Neuronal stem cell (in vitro differentiated cells): ENCODE measurements around the gene MLLT3.

Source experiments
- DNase-seq: peaks from one replicate; pipeline ENCODE4 v3.0.0-alpha.2; 2013; ENCODE audit warnings: low spot score
- H2AFZ ChIP-seq: one replicate; pipeline ENCODE4 v1.6.1; 2013; ENCODE audit warnings: mild to moderate bottlenecking, low read length, inconsistent platforms
- H2AK5ac ChIP-seq: 2 replicates; pipeline ENCODE4 v1.6.1; 2013; ENCODE audit warnings: low read depth, mild to moderate bottlenecking, inconsistent platforms, low read length, moderate library complexity, mixed read lengths
- H2BK120ac ChIP-seq: 2 replicates; pipeline ENCODE4 v1.6.1; 2013; ENCODE audit warnings: low read depth, mild to moderate bottlenecking, inconsistent platforms, low read length, moderate library complexity, mixed read lengths
- H2BK12ac ChIP-seq: one replicate; pipeline ENCODE4 v1.6.1; 2013; ENCODE audit warnings: low read length, inconsistent platforms
- H2BK15ac ChIP-seq: 2 replicates; pipeline ENCODE4 v1.6.1; 2013; ENCODE audit warnings: mild to moderate bottlenecking, low read length, inconsistent platforms, mixed read lengths
- H2BK5ac ChIP-seq: one replicate; pipeline ENCODE4 v1.6.1; 2013; ENCODE audit warnings: inconsistent platforms, mild to moderate bottlenecking, low read length, moderate library complexity
- H3K14ac ChIP-seq: one replicate; pipeline ENCODE4 v1.6.1; 2013; ENCODE audit warnings: low read length, inconsistent platforms
- H3K18ac ChIP-seq: 2 replicates; pipeline ENCODE4 v1.6.1; 2013; ENCODE audit warnings: low read length, inconsistent platforms
- H3K23ac ChIP-seq: 2 replicates; pipeline ENCODE4 v1.6.1; 2013; ENCODE audit warnings: low read depth, mild to moderate bottlenecking, mixed read lengths, low read length, inconsistent platforms; ENCODE audit not compliant: poor library complexity
- H3K27ac ChIP-seq: replicated peaks from 3 replicates; pipeline ENCODE4 v1.5.1; 2013; ENCODE audit warnings: low read length, inconsistent platforms
- H3K27me3 ChIP-seq, 3 experiments: 2 replicates each; pipeline ENCODE4 v1.6.1; 2013; ENCODE audit warnings: low read length in 3 of 3, mild to moderate bottlenecking in 2 of 3, inconsistent platforms in 1 of 3, low read depth in 1 of 3, mixed read lengths in 1 of 3, moderate library complexity in 1 of 3; ENCODE audit not compliant: control insufficient read depth in 3 of 3, insufficient read depth in 3 of 3
- H3K36me3 ChIP-seq, 2 donors: replicated peaks in 1 of 2; 2 replicates each; pipeline ENCODE4 v1.6.1; 2013; ENCODE audit warnings: low read length in 2 of 2; ENCODE audit not compliant: control insufficient read depth in 2 of 2, insufficient read depth in 2 of 2
- H3K4ac ChIP-seq: 2 replicates; pipeline ENCODE4 v1.6.1; 2013; ENCODE audit warnings: inconsistent platforms, mild to moderate bottlenecking, low read length, moderate library complexity
- H3K4me1 ChIP-seq, 2 donors: 1 replicate in 1 of 2; 2 replicates in 1 of 2; pipeline ENCODE4 v1.6.1; 2013; ENCODE audit warnings: low read length in 2 of 2, low read depth in 1 of 2; ENCODE audit not compliant: control insufficient read depth in 2 of 2, insufficient read depth in 1 of 2
- H3K4me2 ChIP-seq: one replicate; pipeline ENCODE4 v1.6.1; 2013; ENCODE audit warnings: mild to moderate bottlenecking, low read length, inconsistent platforms; ENCODE audit not compliant: insufficient read depth, poor library complexity, severe bottlenecking
- H3K4me3 ChIP-seq, 2 donors: 2 replicates each; pipeline ENCODE4 v1.5.1; 2013; ENCODE audit warnings: low read length in 2 of 2, mild to moderate bottlenecking in 2 of 2, inconsistent platforms in 1 of 2, moderate library complexity in 1 of 2
- H3K79me1 ChIP-seq: one replicate; pipeline ENCODE4 v1.6.1; 2013; ENCODE audit warnings: low read depth, mild to moderate bottlenecking, inconsistent platforms, low read length, moderate library complexity
- H3K9ac ChIP-seq: one replicate; pipeline ENCODE4 v1.6.1; 2013; ENCODE audit warnings: mild to moderate bottlenecking, low read depth, low read length, inconsistent platforms; ENCODE audit not compliant: poor library complexity
- H3K9me3 ChIP-seq, 2 donors: replicated peaks in 1 of 2; 2 replicates each; pipeline versions ENCODE3 to v1.6.1; 2013; ENCODE audit warnings: low read length in 2 of 2, mild to moderate bottlenecking in 2 of 2, inconsistent platforms in 1 of 2, low read depth in 1 of 2, mixed read lengths in 1 of 2, moderate library complexity in 1 of 2; ENCODE audit not compliant: control insufficient read depth in 2 of 2, insufficient read depth in 1 of 2
- H4K8ac ChIP-seq: one replicate; pipeline ENCODE4 v1.6.1; 2013; ENCODE audit warnings: low read depth, mild to moderate bottlenecking, inconsistent platforms, low read length, moderate library complexity
- H4K91ac ChIP-seq: one replicate; pipeline ENCODE4 v1.6.1; 2013; ENCODE audit warnings: low read length, low read depth, mild to moderate bottlenecking, inconsistent platforms; ENCODE audit not compliant: poor library complexity
- WGBS, 2 donors: extraction: QIAGEN DNeasy Blood & Tissue Kit; methylation state at CpG; one replicate each; pipeline ENCODE4 v1.1.7; 2013; ENCODE audit warnings: missing lambda C conversion rate in 2 of 2, mixed read lengths in 1 of 2; ENCODE audit not compliant: insufficient read length in 2 of 2, insufficient replicate concordance in 1 of 2; ENCODE audit errors: extremely low coverage in 2 of 2; 5-methylcytosine and 5-hydroxymethylcytosine counted together

MLLT3 gene

DNA sequence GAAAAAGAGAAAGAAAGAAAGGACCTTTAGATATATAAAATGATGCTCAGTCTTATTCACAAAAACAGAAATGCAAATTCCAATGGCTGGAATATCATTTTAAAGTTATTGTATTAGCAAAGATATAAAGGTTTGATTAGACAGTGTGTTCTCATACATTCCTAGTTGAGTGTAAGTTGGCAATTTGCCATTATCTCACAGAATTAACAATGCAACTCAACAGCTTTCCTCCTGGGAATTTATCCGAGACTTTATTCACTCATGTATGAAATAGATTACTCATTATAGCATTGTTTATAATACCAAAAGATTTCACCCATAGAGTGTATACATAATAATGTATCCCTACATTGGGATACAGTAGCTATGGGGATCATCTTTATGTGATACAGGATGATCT is 27.1 kb upstream of the MLLT3 start:
- H3K4me1 ChIP-seq, result peaks cover 0 to 3% of the 10 kb centered on the region in 2 donors
- H3K18ac ChIP-seq, result no peak overlapping the region
- no peak overlapping the region for H2BK15ac ChIP-seq
- no peak overlapping the region for H3K14ac ChIP-seq
- no peak overlapping the region for H4K91ac ChIP-seq
- no peak overlapping the region for H2AFZ ChIP-seq
- H3K27ac ChIP-seq, result no peak overlapping the region
- H3K9ac ChIP-seq, result no peak overlapping the region
- no peak overlapping the region for H3K4me3 ChIP-seq
- H2BK12ac ChIP-seq, result no peak overlapping the region
- no peak overlapping the region for H3K23ac ChIP-seq
- H3K36me3 ChIP-seq, result no peaks in the 10 kb centered on the region
- H2BK120ac ChIP-seq, result no peak overlapping the region
- no CpG with 5 or more reads among the region's 1 CpG for WGBS, 2 donors
- DNase-seq, result no peak
- no peak overlapping the region for H2AK5ac ChIP-seq
- H2BK5ac ChIP-seq, result no peak overlapping the region
- no peak overlapping the region for H3K4ac ChIP-seq
- no peaks in the 10 kb centered on the region for H3K9me3 ChIP-seq
- H3K27me3 ChIP-seq, result no peaks in the 10 kb centered on the region
- no peak overlapping the region for H4K8ac ChIP-seq
- H3K79me1 ChIP-seq, result no peaks in the 10 kb centered on the region
- H3K4me2 ChIP-seq, result no peak overlapping the region

DNA sequence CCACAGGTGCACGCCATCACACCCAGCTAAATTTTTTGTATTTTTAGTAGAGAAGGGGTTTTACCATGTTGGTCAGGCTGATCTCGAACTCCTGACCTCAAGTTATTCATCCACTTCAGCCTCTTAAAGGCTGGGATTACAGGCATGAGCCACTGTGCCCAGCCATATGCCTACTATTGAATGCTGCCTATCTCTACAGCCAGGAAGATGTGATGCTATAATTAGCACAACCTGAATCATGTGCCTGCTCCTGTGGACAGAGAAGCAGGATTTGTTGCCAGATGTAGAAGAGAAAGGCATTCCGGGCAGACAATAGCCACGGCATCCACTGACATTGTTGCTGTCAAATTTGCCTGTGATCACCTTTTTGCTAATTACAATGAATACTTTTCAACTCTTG is 24.4 kb upstream of the MLLT3 start:
- H3K4me1 ChIP-seq, result peaks cover 0 to 6% of the 10 kb centered on the region in 2 donors
- H3K36me3 ChIP-seq, result no peaks in the 10 kb centered on the region
- no peaks in the 10 kb centered on the region for H3K27me3 ChIP-seq
- no peak overlapping the region for H4K8ac ChIP-seq
- no peak overlapping the region for H2AK5ac ChIP-seq
- H2BK12ac ChIP-seq, result no peak overlapping the region
- no peak overlapping the region for H2BK120ac ChIP-seq
- H3K23ac ChIP-seq, result no peak overlapping the region
- no peak overlapping the region for H2BK5ac ChIP-seq
- DNase-seq, result no peak
- no peak overlapping the region for H3K4ac ChIP-seq
- H3K9ac ChIP-seq, result no peak overlapping the region
- H3K4me3 ChIP-seq, result no peak overlapping the region
- H4K91ac ChIP-seq, result no peak overlapping the region
- no peak overlapping the region for H3K18ac ChIP-seq
- H3K79me1 ChIP-seq, result no peaks in the 10 kb centered on the region
- H2BK15ac ChIP-seq, result no peak overlapping the region
- H3K4me2 ChIP-seq, result no peak overlapping the region
- H3K14ac ChIP-seq, result no peak overlapping the region
- no CpG with 5 or more reads among the region's 4 CpGs for WGBS, 2 donors
- H3K27ac ChIP-seq, result no peak overlapping the region
- no peak overlapping the region for H2AFZ ChIP-seq
- no peaks in the 10 kb centered on the region for H3K9me3 ChIP-seq

DNA sequence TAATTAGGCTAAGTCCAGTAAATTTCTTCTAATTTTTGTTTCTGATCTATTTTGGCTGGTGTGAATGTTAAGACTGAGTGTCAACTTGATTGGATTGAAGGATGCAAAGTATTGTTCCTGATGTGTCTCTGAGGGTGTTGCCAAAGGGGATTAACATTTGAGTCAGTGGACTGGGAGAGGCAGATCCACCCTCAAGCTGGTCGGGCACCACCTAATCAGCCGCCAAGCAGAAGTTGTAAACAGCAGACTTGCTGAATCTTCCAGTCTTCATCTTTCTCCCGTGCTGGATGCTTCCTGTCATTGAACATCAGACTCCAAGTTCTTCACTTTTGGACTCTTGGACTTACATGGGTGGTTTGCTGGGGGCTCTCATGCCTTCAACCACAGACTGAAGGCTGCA is 21.4 kb upstream of the MLLT3 start:
- Histone ChIP-seq H3K27ac (no peak overlapping the region), H2AK5ac (no peak overlapping the region), H2BK15ac (no peak overlapping the region), H3K23ac (no peak overlapping the region), H3K36me3 (no peaks in the 10 kb centered on the region), H3K27me3 (no peaks in the 10 kb centered on the region), H3K79me1 (no peaks in the 10 kb centered on the region), H3K14ac (no peak overlapping the region), H3K4me2 (no peak overlapping the region), H4K91ac (no peak overlapping the region), H2BK12ac (no peak overlapping the region), H2BK5ac (no peak overlapping the region), H3K4ac (no peak overlapping the region), H3K9ac (no peak overlapping the region), H2BK120ac (no peak overlapping the region), H3K18ac (no peak overlapping the region), H4K8ac (no peak overlapping the region), H2AFZ (no peak overlapping the region), H3K4me1 (peaks cover 0 to 6% of the 10 kb centered on the region in 2 donors), H3K4me3 (no peak overlapping the region), H3K9me3 (no peaks in the 10 kb centered on the region)
- no peak for DNase-seq
- no CpG with 5 or more reads among the region's 3 CpGs for WGBS, 2 donors

GRCh38 chr9:20642045-20642444 is 19.7 kb upstream of the MLLT3 start:
- Histone ChIP-seq H3K4me3 (no peak overlapping the region), H4K91ac (no peak overlapping the region), H3K27me3 (no peaks in the 10 kb centered on the region), H3K36me3 (no peaks in the 10 kb centered on the region), H3K9me3 (no peaks in the 10 kb centered on the region), H4K8ac (no peak overlapping the region), H2BK120ac (no peak overlapping the region), H3K18ac (no peak overlapping the region), H2BK12ac (no peak overlapping the region), H3K9ac (no peak overlapping the region), H3K4me2 (no peak overlapping the region), H3K27ac (no peak overlapping the region), H3K4ac (no peak overlapping the region), H2BK5ac (no peak overlapping the region), H3K14ac (no peak overlapping the region), H2AK5ac (no peak overlapping the region), H2AFZ (peak overlapping the region; percentile 31), H2BK15ac (no peak overlapping the region), H3K79me1 (no peaks in the 10 kb centered on the region), H3K23ac (no peak overlapping the region), H3K4me1 (peaks cover 0 to 8% of the 10 kb centered on the region in 2 donors)
- no peak for DNase-seq
- no CpG with 5 or more reads among the region's 1 CpG for WGBS, 2 donors
